AG04449 (cell line): Measurements from ENCODE around the gene CHST11.

Experiments
- CTCF ChIA-PET: fragments of 350-600 bp; formaldehyde crosslinking; extraction: SDS; loops from one replicate; lab custom pipeline; 2021; ENCODE audit warnings: antibody characterized with exemption; lab: Yijun Ruan, JAX
- POLR2A ChIA-PET: fragments of 400-600, 350-600 bp; formaldehyde crosslinking; extraction: SDS; loops from one replicate; lab custom pipeline; 2020; ENCODE audit warnings: antibody characterized with exemption, inconsistent platforms; lab: Yijun Ruan, JAX
- DNase-seq: peaks from one replicate; pipeline ENCODE4 v3.0.0-alpha.2; 2010; ENCODE audit warnings: low read depth, low spot score
- H3K4me3 ChIP-seq: 2 replicates; pipeline ENCODE4 v1.5.1; 2011; ENCODE audit warnings: low read depth, mild to moderate bottlenecking, control low read depth, low read length
- CTCF ChIP-seq: IDR thresholded peaks from one replicate; pipeline ENCODE4 v1.5.1; 2011; ENCODE audit warnings: mild to moderate bottlenecking, moderate library complexity, low read length, control low read depth, inconsistent platforms; ENCODE audit not compliant: insufficient read depth; ENCODE audit errors: missing control alignments

The CHST11 gene

GRCh38 chr12:104786352-104786751 lies 329.6 kb downstream of the CHST11 start:
- no peak overlapping the region for H3K4me3 ChIP-seq
- ChIA-PET CTCF (no interaction called here), POLR2A (no interaction called here)
- no peak for DNase-seq
- no peak for TF ChIP-seq CTCF

- ChIA-PET POLR2A (no interaction called here), CTCF (interaction anchor here (2.2 kb wide), 1 partner anchor 11 kb away, joined by 6 read pairs; no protein-coding TSS in a partner anchor)
- no peak overlapping the region for H3K4me3 ChIP-seq
- DNase-seq, result no peak
- TF ChIP-seq CTCF, result no peak
Observed at GRCh38 chr12:104788840-104789271, 332.1 kb downstream of the CHST11 start.

DNA sequence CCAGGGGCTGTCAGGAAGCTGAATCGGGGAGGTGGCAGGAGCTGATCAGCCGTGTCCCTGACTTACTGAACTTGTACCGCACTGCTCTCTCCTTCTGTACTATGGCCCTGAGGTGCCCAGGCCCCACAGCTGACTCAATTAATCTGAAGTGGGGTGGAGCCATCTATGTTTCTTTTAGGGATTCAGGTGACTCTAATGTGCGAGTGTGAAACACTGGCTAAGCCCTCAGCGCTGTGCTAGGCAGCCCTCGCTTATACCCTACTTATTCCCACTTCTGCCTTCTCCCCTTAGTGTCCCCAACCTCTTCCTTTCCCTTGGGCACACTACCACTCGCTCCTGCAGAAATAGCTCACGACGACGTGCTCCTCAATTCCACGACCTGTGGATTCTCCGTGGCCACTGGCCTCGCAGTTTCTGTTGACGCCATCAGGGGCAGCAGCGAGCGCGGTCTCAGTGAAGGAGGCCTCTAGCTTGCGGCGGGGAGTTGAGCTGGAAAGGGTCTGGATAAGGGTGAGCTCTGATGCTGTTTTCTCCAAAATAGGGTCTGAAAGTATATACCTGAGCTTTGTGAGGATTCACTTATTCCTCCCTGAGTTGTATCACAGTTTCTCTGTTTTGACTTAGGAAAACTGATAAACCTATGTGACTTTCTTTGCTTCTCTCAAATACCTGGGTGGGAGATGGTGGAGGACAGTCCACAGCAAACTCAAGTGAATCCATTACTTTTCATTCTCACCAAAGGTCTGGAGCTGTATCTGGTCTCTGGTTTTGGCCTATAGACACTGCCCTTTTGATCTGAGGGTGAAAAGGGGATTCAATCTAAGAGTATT lies 333.8 kb downstream of the CHST11 start:
- TF ChIP-seq CTCF, result peak; percentile 70
- CTCF ChIA-PET, result interaction anchor here (0.6 to 2.3 kb wide), 17 partner anchors 9 to 409 kb away, joined by 3 to 11 read pairs (median 4); no protein-coding TSS in a partner anchor
- POLR2A ChIA-PET, result no interaction called here
- DNase-seq, result no peak
- H3K4me3 ChIP-seq, result no peak overlapping the region

- ChIA-PET POLR2A (no interaction called here), CTCF (interaction anchor here (1.2 kb wide), 3 partner anchors 9 to 335 kb away, joined by 3 to 4 read pairs (median 3); partner anchors contain the start of gene CHST11)
- H3K4me3 ChIP-seq, result no peak overlapping the region
- peak; percentile 56 for DNase-seq
- TF ChIP-seq CTCF, result no peak
Observed at GRCh38 chr12:104792570-104792969, 335.8 kb downstream of the CHST11 start.

- ChIA-PET CTCF (interaction anchor here (1.1 to 1.2 kb wide), 2 partner anchors 74 to 336 kb away, joined by 3 read pairs; partner anchors contain the start of gene CHST11), POLR2A (no interaction called here)
- no peak for DNase-seq
- TF ChIP-seq CTCF, result no peak
- H3K4me3 ChIP-seq, result no peak overlapping the region
Observed at GRCh38 chr12:104793285-104793684, 336.5 kb downstream of the CHST11 start.

- H3K4me3 ChIP-seq, result no peak overlapping the region
- no peak for TF ChIP-seq CTCF
- CTCF ChIA-PET, result interaction anchor here (1.1 kb wide), 1 partner anchor 73 kb away, joined by 3 read pairs; no protein-coding TSS in a partner anchor
- POLR2A ChIA-PET, result no interaction called here
- DNase-seq, result no peak
Observed at GRCh38 chr12:104793968-104794367, 337.2 kb downstream of the CHST11 start.
